ENCODE data around the gene AGXT. TPM values are rescaled to one million over a fixed set of nuclear protein-coding genes. Genes with fewer than 3 reads are reported as not detected.

The AGXT gene
- total and polyA plus RNA-seq, 4 donors: 0.05 to 0.61 (median 0.16) TPM; not detected in 1

DNA sequence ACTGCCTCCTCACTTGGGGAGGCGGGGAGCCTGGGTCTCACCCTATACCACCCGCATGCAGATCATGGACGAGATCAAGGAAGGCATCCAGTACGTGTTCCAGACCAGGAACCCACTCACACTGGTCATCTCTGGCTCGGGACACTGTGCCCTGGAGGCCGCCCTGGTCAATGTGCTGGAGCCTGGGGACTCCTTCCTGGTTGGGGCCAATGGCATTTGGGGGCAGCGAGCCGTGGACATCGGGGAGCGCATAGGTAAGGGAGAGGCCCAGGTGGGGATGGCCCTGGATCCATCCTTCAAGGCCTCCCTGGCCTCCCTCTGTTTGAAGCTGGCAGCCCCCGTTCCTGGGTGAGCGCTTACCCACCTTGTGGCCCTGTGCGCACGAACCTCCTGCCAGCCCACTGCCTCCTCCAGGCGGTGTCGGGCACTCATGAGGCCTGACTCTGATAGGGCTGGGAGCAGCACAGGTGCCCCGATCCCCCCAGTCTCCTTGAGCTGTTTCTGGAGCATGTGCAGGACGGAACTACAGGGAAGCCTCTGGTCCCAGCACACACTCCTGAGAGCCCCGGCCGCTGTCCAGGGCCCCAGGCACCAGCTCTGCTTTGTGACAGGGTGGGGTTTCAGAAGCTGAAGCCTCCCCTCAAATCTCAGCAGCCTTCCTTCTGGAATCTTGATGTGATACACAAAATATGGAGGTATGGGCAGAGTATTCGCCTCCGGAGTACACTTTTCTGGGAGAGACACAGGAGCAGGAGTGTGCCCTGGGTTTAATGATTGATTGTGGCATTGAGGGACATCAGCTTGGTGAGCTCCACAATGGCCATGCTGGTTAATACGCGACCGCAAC, 708 bp downstream of the AGXT start:
- no peak overlapping the region for H3K9ac ChIP-seq (ENCODE audit: insufficient read depth in 1 of 2, low read length in 2 of 2)
- peaks cover 0 to 4% (median 0%) of the 10 kb centered on the region in 5 donors for H3K4me1 ChIP-seq (ENCODE audit: control insufficient read depth in 5 of 5, insufficient read depth in 5 of 5, low read length in 5 of 5)
- DNase-seq: no peak
- H3K27ac ChIP-seq (ENCODE audit: low read depth in 1 of 2, low read length in 1 of 2): no peak overlapping the region
- no peak for ATAC-seq (ENCODE audit: insufficient read depth, low FRiP score)
- no peaks in the 10 kb centered on the region for H3K36me3 ChIP-seq (ENCODE audit: control insufficient read depth in 4 of 4, insufficient read depth in 4 of 4, low read length in 4 of 4)
- no peak overlapping the region for H3K4me3 ChIP-seq
- H3K9me3 ChIP-seq (ENCODE audit: control insufficient read depth in 4 of 4, insufficient read depth in 3 of 4, low read length in 3 of 4): no peaks in the 10 kb centered on the region
- WGBS, 2 donors: 93 to 94% methylated on average over 22 to 25 of the region's 25 CpGs
- TF ChIP-seq, protein P1, sequence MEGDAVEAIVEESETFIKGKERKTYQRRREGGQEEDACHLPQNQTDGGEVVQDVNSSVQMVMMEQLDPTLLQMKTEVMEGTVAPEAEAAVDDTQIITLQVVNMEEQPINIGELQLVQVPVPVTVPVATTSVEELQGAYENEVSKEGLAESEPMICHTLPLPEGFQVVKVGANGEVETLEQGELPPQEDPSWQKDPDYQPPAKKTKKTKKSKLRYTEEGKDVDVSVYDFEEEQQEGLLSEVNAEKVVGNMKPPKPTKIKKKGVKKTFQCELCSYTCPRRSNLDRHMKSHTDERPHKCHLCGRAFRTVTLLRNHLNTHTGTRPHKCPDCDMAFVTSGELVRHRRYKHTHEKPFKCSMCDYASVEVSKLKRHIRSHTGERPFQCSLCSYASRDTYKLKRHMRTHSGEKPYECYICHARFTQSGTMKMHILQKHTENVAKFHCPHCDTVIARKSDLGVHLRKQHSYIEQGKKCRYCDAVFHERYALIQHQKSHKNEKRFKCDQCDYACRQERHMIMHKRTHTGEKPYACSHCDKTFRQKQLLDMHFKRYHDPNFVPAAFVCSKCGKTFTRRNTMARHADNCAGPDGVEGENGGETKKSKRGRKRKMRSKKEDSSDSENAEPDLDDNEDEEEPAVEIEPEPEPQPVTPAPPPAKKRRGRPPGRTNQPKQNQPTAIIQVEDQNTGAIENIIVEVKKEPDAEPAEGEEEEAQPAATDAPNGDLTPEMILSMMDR (IDR thresholded peaks at IDR 0.05; ENCODE audit: control extremely low read depth, extremely low read depth): no peak
- H3K27me3 ChIP-seq (ENCODE audit: control insufficient read depth in 3 of 3, insufficient read depth in 3 of 3, low read length in 2 of 3): no peaks in the 10 kb centered on the region

DNA sequence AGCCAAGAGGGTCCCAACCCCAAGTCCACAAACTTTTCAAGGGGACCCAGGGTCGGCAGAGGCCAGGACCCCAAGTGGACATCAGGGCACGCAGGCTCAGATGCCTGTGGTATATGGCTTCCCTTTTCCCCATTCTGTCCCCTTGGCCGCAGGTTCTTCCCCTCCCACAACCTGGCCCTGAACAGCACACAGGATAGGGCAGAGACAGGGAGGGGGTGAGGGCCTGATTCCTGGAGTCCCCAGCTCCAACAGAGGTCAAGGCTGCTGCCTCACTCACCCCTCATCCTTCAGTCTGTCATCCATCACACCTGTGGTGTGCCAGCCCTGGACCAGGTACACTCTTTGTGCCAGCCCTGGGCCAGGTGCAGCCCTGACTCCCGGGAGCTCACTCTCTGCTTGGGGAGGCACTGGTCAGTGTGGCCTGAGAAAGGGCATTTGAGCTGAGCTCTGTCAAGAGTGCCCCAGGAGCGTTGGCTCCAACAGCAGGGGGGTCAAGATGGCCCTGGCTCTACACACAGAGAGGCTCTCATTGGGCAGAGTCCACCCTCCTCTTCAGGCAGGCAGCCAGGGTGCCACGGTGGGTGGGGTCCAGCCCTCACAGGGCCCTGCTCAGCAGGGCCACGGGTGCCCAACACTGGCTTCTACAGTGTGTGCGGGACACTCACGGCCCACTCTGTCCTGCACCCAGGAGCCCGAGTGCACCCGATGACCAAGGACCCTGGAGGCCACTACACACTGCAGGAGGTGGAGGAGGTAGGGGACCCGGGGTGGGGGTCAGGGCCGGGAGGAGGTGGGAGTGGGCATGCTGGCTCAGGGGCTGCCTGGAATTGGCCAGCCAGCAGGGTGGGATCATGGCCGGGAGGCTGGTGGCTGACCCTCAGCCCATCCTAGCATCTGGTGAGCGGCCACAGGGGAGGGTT, 1.6 kb downstream of the AGXT start:
- H3K9ac ChIP-seq (ENCODE audit: insufficient read depth in 1 of 2, low read length in 2 of 2): no peak overlapping the region
- peaks cover 0 to 13% (median 0%) of the 10 kb centered on the region in 5 donors for H3K4me1 ChIP-seq (ENCODE audit: control insufficient read depth in 5 of 5, insufficient read depth in 5 of 5, low read length in 5 of 5)
- TF ChIP-seq, protein P1 (IDR thresholded peaks at IDR 0.05; ENCODE audit: control extremely low read depth, extremely low read depth): no peak
- no peak for DNase-seq
- H3K4me3 ChIP-seq: no peak overlapping the region
- 87 to 90% methylated on average over 15 of the region's 15 CpGs for WGBS, 2 donors
- no peaks in the 10 kb centered on the region for H3K36me3 ChIP-seq (ENCODE audit: control insufficient read depth in 4 of 4, insufficient read depth in 4 of 4, low read length in 4 of 4)
- H3K9me3 ChIP-seq (ENCODE audit: control insufficient read depth in 4 of 4, insufficient read depth in 3 of 4, low read length in 3 of 4): no peaks in the 10 kb centered on the region
- H3K27ac ChIP-seq (ENCODE audit: low read depth in 1 of 2, low read length in 1 of 2): no peak overlapping the region
- no peaks in the 10 kb centered on the region for H3K27me3 ChIP-seq (ENCODE audit: control insufficient read depth in 3 of 3, insufficient read depth in 3 of 3, low read length in 2 of 3)
- no peak for ATAC-seq (ENCODE audit: insufficient read depth, low FRiP score)

DNA sequence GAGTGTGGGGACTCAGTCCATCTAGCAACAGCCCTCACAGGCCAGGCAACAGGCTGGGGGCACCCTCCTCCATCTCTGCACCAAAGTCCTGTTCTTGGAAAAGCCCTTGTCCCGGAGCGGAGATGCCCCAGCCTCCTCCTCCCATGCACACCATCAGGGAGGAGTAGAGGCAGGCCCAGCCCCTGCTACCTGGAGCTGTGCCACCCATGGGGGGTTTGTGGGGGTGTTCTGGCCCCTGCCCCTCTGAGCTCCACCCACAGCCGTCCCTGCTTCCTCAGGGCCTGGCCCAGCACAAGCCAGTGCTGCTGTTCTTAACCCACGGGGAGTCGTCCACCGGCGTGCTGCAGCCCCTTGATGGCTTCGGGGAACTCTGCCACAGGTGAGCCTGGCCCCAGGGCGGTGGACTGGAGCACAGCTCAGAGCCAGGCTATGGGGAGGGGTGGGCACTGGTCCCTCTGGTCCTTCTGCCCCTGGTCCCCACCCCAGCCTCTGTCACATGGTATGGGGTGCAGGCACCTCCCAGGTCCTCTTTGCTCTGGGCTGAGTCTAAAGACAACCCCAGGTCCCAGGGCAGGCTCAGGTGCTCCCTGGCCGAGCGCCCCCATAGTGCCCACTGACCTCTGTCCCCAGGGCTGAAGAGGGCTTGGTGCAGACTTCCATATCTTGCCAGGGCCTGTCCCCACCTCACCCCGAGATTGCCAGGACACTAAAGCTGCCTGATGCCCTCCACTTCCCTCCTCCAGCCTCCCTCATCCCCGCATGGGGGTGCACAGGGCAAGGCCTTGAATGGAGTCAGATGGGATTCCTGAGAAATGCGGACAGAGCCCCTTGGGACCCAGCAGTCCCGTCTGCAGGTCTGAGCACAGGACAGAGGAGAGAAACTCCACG, 2.7 kb downstream of the AGXT start:
- DNase-seq (no peak), ATAC-seq (ENCODE audit: insufficient read depth, low FRiP score) (no peak)
- Histone ChIP-seq H3K9me3 (ENCODE audit: control insufficient read depth in 4 of 4, insufficient read depth in 3 of 4, low read length in 3 of 4) (no peaks in the 10 kb centered on the region), H3K4me1 (ENCODE audit: control insufficient read depth in 5 of 5, insufficient read depth in 5 of 5, low read length in 5 of 5) (peaks cover 0 to 16% (median 0%) of the 10 kb centered on the region in 5 donors), H3K36me3 (ENCODE audit: control insufficient read depth in 4 of 4, insufficient read depth in 4 of 4, low read length in 4 of 4) (no peaks in the 10 kb centered on the region), H3K27me3 (ENCODE audit: control insufficient read depth in 3 of 3, insufficient read depth in 3 of 3, low read length in 2 of 3) (no peaks in the 10 kb centered on the region), H3K9ac (ENCODE audit: insufficient read depth in 1 of 2, low read length in 2 of 2) (no peak overlapping the region), H3K27ac (ENCODE audit: low read depth in 1 of 2, low read length in 1 of 2) (no peak overlapping the region), H3K4me3 (no peak overlapping the region)
- TF ChIP-seq, protein P1 (IDR thresholded peaks at IDR 0.05; ENCODE audit: control extremely low read depth, extremely low read depth): no peak
- WGBS, 2 donors: 88 to 95% methylated on average over 14 to 16 of the region's 16 CpGs

Measured in lung (tissue), 12 donors.